Right lobe of liver (tissue), 4 donors: ENCODE data around the gene PIMREG.

ENCODE experiments used
- CTCF ChIP-seq, 4 donors: fragments of 200-600 bp in 3 of 4; fragments of 450-650 bp in 1 of 4; IDR thresholded peaks; one replicate each; pipeline versions ENCODE4 v1.5.1 to v1.8.0; 2016 to 2022; ENCODE audit warnings: antibody characterized with exemption in 4 of 4, mild to moderate bottlenecking in 2 of 4
- POLR2A ChIP-seq: fragments of 450-650 bp; IDR thresholded peaks from one replicate; pipeline ENCODE4 v1.6.1; 2017; ENCODE audit warnings: antibody characterized with exemption, mild to moderate bottlenecking
- donor health status: DM: no; HTN: no; CAD: no.
- donor health status: DM: no; HTN: no; CAD: no.
- donor health status: DM: no; HTN: yes; CAD: no.

GRCh38 chr17:6497496-6498221, 53.4 kb downstream of the PIMREG start:
- TF ChIP-seq CTCF (IDR thresholded peaks at IDR 0.05) (no peak), POLR2A (no peak)
